HFF-Myc (cell line): ENCODE data around the gene HIVEP1.

Experiments
- DNase-seq: peaks from one replicate; pipeline ENCODE4 v3.0.0-alpha.2; 2011; ENCODE audit warnings: low read depth; ENCODE audit errors: extremely low read depth
- H3K4me3 ChIP-seq: replicated peaks from 2 replicates; pipeline ENCODE4 v1.5.1; 2011; ENCODE audit warnings: low read depth, mild to moderate bottlenecking, control low read depth, low read length
- CTCF ChIP-seq: IDR thresholded peaks from 2 replicates; pipeline ENCODE4 v1.5.1; 2012; ENCODE audit warnings: mild to moderate bottlenecking, low read depth, low read length, control low read depth; ENCODE audit errors: missing control alignments

HIVEP1 gene

GRCh38 chr6:12090714-12091113 lies 78.6 kb downstream of the HIVEP1 start:
- DNase-seq: no peak
- no peak overlapping the region for H3K4me3 ChIP-seq
- TF ChIP-seq CTCF: no peak

DNA sequence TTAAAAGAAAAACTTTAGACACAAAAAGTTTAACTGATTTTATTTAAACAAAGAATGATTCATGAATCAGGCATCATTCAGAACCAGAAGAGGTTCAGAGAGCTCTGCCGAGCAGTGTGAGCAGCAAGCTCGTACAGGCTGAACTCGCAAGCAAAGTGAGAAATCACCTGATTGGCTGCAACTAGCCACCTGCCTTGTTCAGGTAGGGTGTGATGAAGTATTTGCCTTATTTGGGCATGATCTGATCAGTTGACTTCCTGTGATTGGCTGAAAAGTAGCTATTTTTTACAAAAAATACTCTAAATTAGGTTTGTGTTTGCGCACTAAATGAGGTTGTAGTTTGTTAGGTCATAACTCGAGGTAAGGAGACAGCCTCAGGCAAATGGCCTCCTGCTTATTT lies 80.7 kb downstream of the HIVEP1 start:
- no peak overlapping the region for H3K4me3 ChIP-seq
- TF ChIP-seq CTCF: no peak
- DNase-seq: no peak

DNA sequence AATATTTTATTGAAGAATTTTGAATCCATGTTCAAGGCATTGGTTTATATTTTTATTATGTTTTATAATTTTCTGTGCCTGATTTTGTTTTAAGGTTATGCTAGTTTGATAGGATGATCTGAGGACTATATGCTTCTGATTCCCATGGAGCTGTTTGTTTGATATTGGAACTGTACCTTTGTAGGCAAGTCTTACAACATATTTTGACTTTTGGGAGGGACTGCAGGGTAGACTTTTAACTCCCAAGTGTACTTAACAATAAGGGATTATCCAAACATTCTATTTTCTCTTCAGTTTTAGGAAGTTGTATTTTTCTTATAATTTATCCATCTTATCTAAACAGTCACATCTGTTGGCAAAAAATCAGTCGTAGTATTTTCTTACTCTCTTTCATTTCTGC lies 82.6 kb downstream of the HIVEP1 start:
- H3K4me3 ChIP-seq: no peak overlapping the region
- TF ChIP-seq CTCF: no peak
- DNase-seq: no peak

DNA sequence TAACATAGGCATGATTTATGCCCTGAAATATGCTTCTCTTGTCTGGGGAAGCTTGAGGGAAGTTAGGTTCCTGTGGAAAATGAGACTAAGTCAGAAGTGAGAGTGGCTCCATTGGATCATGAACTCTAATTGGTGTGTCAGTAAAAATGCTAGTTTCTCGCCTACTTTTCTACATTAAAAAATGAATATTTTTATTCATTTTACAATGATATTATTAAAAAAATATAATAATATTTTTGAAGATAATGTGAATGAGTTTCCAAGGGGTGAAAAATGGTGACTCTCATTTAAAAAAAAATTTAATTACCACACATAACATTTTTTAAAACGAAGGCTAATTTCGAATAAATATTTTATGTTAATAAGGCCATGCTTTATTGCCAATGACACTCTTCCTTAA lies 84.2 kb downstream of the HIVEP1 start:
- no peak for TF ChIP-seq CTCF
- no peak overlapping the region for H3K4me3 ChIP-seq
- DNase-seq: no peak

- no peak for TF ChIP-seq CTCF
- H3K4me3 ChIP-seq: no peak overlapping the region
- no peak for DNase-seq
Measured at GRCh38 chr6:12097791-12098190, 85.7 kb downstream of the HIVEP1 start.

- DNase-seq: no peak
- TF ChIP-seq CTCF: no peak
- no peak overlapping the region for H3K4me3 ChIP-seq
Measured at GRCh38 chr6:12099623-12100338, 87.7 kb downstream of the HIVEP1 start.

- DNase-seq: no peak
- H3K4me3 ChIP-seq: no peak overlapping the region
- TF ChIP-seq CTCF: no peak
Measured at GRCh38 chr6:12101048-12101447, 88.9 kb downstream of the HIVEP1 start.
